Gastroesophageal sphincter (tissue), 4 donors: ENCODE data around the gene UTS2. TPM values are rescaled to one million over a fixed set of nuclear protein-coding genes. Genes with fewer than 3 reads are reported as not detected.

Experiments used
- ATAC-seq: fragments of 150-250 bp; one replicate; pipeline ENCODE4 v1.9.1; 2016; ENCODE audit warnings: mild to moderate bottlenecking, moderate library complexity
- H3K27ac ChIP-seq, 4 donors: fragments of 200-600 bp; sonication (generic) in 3 of 4; 1 replicate in 3 of 4; 2 replicates in 1 of 4; pipeline ENCODE4 v1.5.1; 2016 to 2019
- H3K27me3 ChIP-seq: fragments of 200-600 bp; sonication (generic); one replicate; pipeline ENCODE4 v1.5.1; 2019
- H3K36me3 ChIP-seq, 2 donors: fragments of 200-600 bp; sonication (generic); one replicate each; pipeline ENCODE4 v1.5.1; 2019; ENCODE audit warnings: control low read depth in 1 of 2
- H3K4me1 ChIP-seq, 3 donors: fragments of 200-600 bp; sonication (generic); 1 replicate in 2 of 3; 2 replicates in 1 of 3; pipeline ENCODE4 v1.5.1; 2016 to 2019; ENCODE audit warnings: control low read depth in 2 of 3
- H3K4me3 ChIP-seq, 2 donors: fragments of 200-600 bp; sonication (generic); one replicate each; pipeline ENCODE4 v1.5.1; 2019; ENCODE audit warnings: mild to moderate bottlenecking in 1 of 2, moderate library complexity in 1 of 2
- H3K9me3 ChIP-seq, 3 donors: fragments of 200-600 bp; sonication (generic); one replicate each; pipeline ENCODE4 v1.5.1; 2017 to 2019; ENCODE audit warnings: control low read depth in 2 of 3
- CTCF ChIP-seq, 4 experiments: fragments of 200-600 bp in 2 of 4; fragments of 450-650 bp in 2 of 4; sonication (generic) in 1 of 4; IDR thresholded peaks; one replicate each; pipeline ENCODE4 v1.5.1; 2017 to 2019; ENCODE audit warnings: antibody characterized with exemption in 4 of 4, mild to moderate bottlenecking in 2 of 4, moderate library complexity in 2 of 4
- EP300 ChIP-seq: sonication (generic); formaldehyde crosslinking; IDR thresholded peaks from one replicate; pipeline ENCODE4 v1.6.1; 2017; ENCODE audit warnings: antibody characterized with exemption, mild to moderate bottlenecking
- POLR2A ChIP-seq, 2 donors: fragments of 450-650 bp; IDR thresholded peaks; one replicate each; pipeline ENCODE4 v1.6.1; 2017; ENCODE audit warnings: antibody characterized with exemption in 2 of 2, mild to moderate bottlenecking in 2 of 2, moderate library complexity in 1 of 2
- POLR2AphosphoS5 ChIP-seq: sonication (generic); formaldehyde crosslinking; IDR thresholded peaks from one replicate; pipeline ENCODE4 v1.6.1; 2017; ENCODE audit warnings: antibody characterized with exemption
- WGBS, 2 donors: methylation state at CpG; one replicate each; pipeline ENCODE4 v1.1.5; 2018; ENCODE audit warnings: low coverage in 1 of 2; 5-methylcytosine and 5-hydroxymethylcytosine counted together
- total RNA-seq, 4 donors: library from RNA; depleted of rRNA; stranded (reverse); fragments of >200 nt; gene quantifications; one replicate each; pipeline ENCODE4 v1.1.0, GENCODE V29; 2016

UTS2 gene
- total RNA-seq, 4 donors from 2014 or later = 0.31 to 0.42 TPM; not detected in 2

- Histone ChIP-seq H3K27ac (no peak overlapping the region), H3K27me3 (no peaks in the 10 kb centered on the region), H3K9me3 (no peaks in the 10 kb centered on the region), H3K4me1 (peaks cover 0 to 22% (median 2%) of the 10 kb centered on the region in 3 donors), H3K4me3 (no peak overlapping the region), H3K36me3 (peaks cover 0 to 97% of the 10 kb centered on the region in 2 donors)
- 69 to 74% methylated on average over 7 of the region's 7 CpGs for WGBS, 2 donors
- no peak for ATAC-seq
- TF ChIP-seq EP300 (no peak), POLR2A (IDR thresholded peaks at IDR 0.05) (no peak), POLR2AphosphoS5 (no peak), CTCF (IDR thresholded peaks at IDR 0.05) (no peak)
Measured at GRCh38 chr1:7826363-7826762, 26.5 kb downstream of the UTS2 start.

- peaks cover 0 to 15% (median 2%) of the 10 kb centered on the region in 3 donors for H3K4me1 ChIP-seq
- H3K27me3 ChIP-seq = no peaks in the 10 kb centered on the region
- TF ChIP-seq CTCF (IDR thresholded peaks at IDR 0.05) (no peak), POLR2AphosphoS5 (no peak), POLR2A (IDR thresholded peaks at IDR 0.05) (no peak), EP300 (no peak)
- H3K27ac ChIP-seq = no peak overlapping the region
- peaks cover 10 to 98% of the 10 kb centered on the region in 2 donors for H3K36me3 ChIP-seq
- H3K9me3 ChIP-seq = no peaks in the 10 kb centered on the region
- H3K4me3 ChIP-seq = no peak overlapping the region
- WGBS, 2 donors = 87 to 91% methylated on average over 8 of the region's 8 CpGs
- no peak for ATAC-seq
Measured at GRCh38 chr1:7824701-7825100, 28.2 kb downstream of the UTS2 start.

- TF ChIP-seq POLR2AphosphoS5 = no peak
- no peak for TF ChIP-seq POLR2A (IDR thresholded peaks at IDR 0.05)
- TF ChIP-seq CTCF (IDR thresholded peaks at IDR 0.05) = no peak
- no peak for TF ChIP-seq EP300
- Histone ChIP-seq H3K4me1 (no peaks in the 10 kb centered on the region), H3K27ac (no peak overlapping the region), H3K27me3 (no peaks in the 10 kb centered on the region), H3K9me3 (no peaks in the 10 kb centered on the region), H3K36me3 (peaks cover 13 to 94% of the 10 kb centered on the region in 2 donors), H3K4me3 (no peak overlapping the region)
- WGBS, 2 donors = 81 to 82% methylated on average over 3 of the region's 3 CpGs
- no peak for ATAC-seq
Measured at GRCh38 chr1:7821282-7821681, 31.6 kb downstream of the UTS2 start.

GRCh38 chr1:7813677-7814373, 39.0 kb downstream of the UTS2 start:
- Histone ChIP-seq H3K9me3 (peaks cover 0 to 13% (median 0%) of the 10 kb centered on the region in 3 donors), H3K27ac (no peak overlapping the region), H3K27me3 (no peaks in the 10 kb centered on the region), H3K36me3 (peaks cover 7 to 88% of the 10 kb centered on the region in 2 donors), H3K4me1 (no peaks in the 10 kb centered on the region), H3K4me3 (no peak overlapping the region)
- WGBS, 2 donors = 98 to 100% methylated on average over 3 of the region's 3 CpGs
- no peak for ATAC-seq
- no peak for TF ChIP-seq EP300
- no peak for TF ChIP-seq POLR2A (IDR thresholded peaks at IDR 0.05)
- no peak for TF ChIP-seq CTCF (IDR thresholded peaks at IDR 0.05)
- no peak for TF ChIP-seq POLR2AphosphoS5

- ATAC-seq = no peak
- peaks cover 7 to 85% of the 10 kb centered on the region in 2 donors for H3K36me3 ChIP-seq
- no peak overlapping the region for H3K4me3 ChIP-seq
- no peak for TF ChIP-seq POLR2AphosphoS5
- TF ChIP-seq EP300 = no peak
- TF ChIP-seq CTCF (IDR thresholded peaks at IDR 0.05) = no peak
- TF ChIP-seq POLR2A (IDR thresholded peaks at IDR 0.05) = no peak
- no peaks in the 10 kb centered on the region for H3K27me3 ChIP-seq
- no peaks in the 10 kb centered on the region for H3K4me1 ChIP-seq
- 89 to 95% methylated on average over 6 of the region's 6 CpGs for WGBS, 2 donors
- no peak overlapping the region for H3K27ac ChIP-seq
- H3K9me3 ChIP-seq = peaks cover 0 to 13% (median 0%) of the 10 kb centered on the region in 3 donors
Measured at GRCh38 chr1:7811476-7811875, 41.4 kb downstream of the UTS2 start.
